Measurements from ENCODE around the gene ASB13.

DNA sequence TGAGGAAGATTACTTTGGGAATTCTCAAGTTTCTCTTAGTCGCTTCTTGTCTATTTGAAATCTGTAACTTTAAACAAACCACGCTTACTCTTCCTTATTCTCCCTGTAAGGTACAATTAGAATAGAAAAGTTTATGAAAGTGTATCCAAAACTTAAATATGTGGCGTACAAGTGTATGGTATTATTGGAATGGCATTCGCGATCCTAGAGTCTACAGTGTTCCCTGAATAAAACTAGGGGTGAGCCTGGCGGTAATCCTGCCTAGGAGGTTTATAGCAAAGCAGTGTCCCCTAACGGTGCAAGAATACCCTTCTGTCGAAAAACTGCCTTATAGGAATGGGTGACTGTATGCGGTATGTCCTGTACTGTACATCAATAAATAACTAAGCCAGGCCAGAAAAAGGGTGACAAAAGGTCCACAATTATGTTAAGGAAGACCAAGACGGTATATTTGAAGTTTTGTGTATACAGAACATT is 19.4 kb upstream of the ASB13 start:
- TF ChIP-seq POLR2AphosphoS5 (IDR thresholded peaks at IDR 0.05) (no peak), EP300 (conservative IDR thresholded peaks at IDR 0.05; ENCODE audit: poor library complexity, severe bottlenecking) (no peak), TAF1 (IDR thresholded peaks at IDR 0.05; ENCODE audit: low read depth) (no peak), RAD21 (conservative IDR thresholded peaks at IDR 0.05) (peak; percentile 2), MXI1 (conservative IDR thresholded peaks at IDR 0.05; ENCODE audit: poor library complexity, severe bottlenecking) (no peak), EZH2 (IDR thresholded peaks at IDR 0.05; ENCODE audit: borderline replicate concordance, insufficient read depth, low read length, poor library complexity, severe bottlenecking) (no peak)
- TF ChIP-seq, protein P1, sequence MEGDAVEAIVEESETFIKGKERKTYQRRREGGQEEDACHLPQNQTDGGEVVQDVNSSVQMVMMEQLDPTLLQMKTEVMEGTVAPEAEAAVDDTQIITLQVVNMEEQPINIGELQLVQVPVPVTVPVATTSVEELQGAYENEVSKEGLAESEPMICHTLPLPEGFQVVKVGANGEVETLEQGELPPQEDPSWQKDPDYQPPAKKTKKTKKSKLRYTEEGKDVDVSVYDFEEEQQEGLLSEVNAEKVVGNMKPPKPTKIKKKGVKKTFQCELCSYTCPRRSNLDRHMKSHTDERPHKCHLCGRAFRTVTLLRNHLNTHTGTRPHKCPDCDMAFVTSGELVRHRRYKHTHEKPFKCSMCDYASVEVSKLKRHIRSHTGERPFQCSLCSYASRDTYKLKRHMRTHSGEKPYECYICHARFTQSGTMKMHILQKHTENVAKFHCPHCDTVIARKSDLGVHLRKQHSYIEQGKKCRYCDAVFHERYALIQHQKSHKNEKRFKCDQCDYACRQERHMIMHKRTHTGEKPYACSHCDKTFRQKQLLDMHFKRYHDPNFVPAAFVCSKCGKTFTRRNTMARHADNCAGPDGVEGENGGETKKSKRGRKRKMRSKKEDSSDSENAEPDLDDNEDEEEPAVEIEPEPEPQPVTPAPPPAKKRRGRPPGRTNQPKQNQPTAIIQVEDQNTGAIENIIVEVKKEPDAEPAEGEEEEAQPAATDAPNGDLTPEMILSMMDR (IDR thresholded peaks at IDR 0.05; ENCODE audit: poor library complexity, severe bottlenecking): no peak
- TF ChIP-seq, protein P2, sequence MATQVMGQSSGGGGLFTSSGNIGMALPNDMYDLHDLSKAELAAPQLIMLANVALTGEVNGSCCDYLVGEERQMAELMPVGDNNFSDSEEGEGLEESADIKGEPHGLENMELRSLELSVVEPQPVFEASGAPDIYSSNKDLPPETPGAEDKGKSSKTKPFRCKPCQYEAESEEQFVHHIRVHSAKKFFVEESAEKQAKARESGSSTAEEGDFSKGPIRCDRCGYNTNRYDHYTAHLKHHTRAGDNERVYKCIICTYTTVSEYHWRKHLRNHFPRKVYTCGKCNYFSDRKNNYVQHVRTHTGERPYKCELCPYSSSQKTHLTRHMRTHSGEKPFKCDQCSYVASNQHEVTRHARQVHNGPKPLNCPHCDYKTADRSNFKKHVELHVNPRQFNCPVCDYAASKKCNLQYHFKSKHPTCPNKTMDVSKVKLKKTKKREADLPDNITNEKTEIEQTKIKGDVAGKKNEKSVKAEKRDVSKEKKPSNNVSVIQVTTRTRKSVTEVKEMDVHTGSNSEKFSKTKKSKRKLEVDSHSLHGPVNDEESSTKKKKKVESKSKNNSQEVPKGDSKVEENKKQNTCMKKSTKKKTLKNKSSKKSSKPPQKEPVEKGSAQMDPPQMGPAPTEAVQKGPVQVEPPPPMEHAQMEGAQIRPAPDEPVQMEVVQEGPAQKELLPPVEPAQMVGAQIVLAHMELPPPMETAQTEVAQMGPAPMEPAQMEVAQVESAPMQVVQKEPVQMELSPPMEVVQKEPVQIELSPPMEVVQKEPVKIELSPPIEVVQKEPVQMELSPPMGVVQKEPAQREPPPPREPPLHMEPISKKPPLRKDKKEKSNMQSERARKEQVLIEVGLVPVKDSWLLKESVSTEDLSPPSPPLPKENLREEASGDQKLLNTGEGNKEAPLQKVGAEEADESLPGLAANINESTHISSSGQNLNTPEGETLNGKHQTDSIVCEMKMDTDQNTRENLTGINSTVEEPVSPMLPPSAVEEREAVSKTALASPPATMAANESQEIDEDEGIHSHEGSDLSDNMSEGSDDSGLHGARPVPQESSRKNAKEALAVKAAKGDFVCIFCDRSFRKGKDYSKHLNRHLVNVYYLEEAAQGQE (IDR thresholded peaks at IDR 0.05; ENCODE audit: borderline replicate concordance): no peak
